HG02870 (cell line): ENCODE results near the gene LAPTM5.
"Not testable (repeated sequence)": the region's sequence is repeated elsewhere in the genome, so short reads cannot be mapped to it uniquely, and the experiment has no call there.

Experiments used
- ATAC-seq: cut with Tn5 transposase; IDR thresholded peaks from one replicate; pipeline ENCODE4 v1.9.1; 2021; ENCODE audit warnings: mild to moderate bottlenecking, moderate library complexity; ENCODE audit not compliant: unreplicated experiment

LAPTM5 gene

DNA sequence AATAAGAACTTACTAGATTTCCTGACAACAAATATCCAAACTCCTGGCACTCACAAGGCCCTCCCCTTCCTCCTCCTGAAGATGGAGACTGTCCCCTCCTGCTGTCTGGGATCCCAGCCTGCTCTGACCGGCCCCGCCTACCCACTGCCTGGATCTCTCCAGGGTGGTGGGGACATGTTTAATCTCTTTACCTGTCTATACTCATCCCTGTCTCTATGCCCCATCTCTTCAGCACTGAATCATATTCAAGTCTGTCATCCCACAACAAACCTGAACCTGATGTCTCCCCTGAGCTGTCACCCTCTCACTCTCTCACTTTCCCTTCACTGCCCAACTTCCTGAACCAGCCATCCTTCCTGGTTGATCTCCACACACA lies 56.3 kb downstream of the LAPTM5 start:
- ATAC-seq, result no peak

- no peak for ATAC-seq
Measured at GRCh38 chr1:30700528-30701257, 56.9 kb downstream of the LAPTM5 start.

- ATAC-seq, result no peak
Measured at GRCh38 chr1:30699762-30700161, 57.8 kb downstream of the LAPTM5 start.

DNA sequence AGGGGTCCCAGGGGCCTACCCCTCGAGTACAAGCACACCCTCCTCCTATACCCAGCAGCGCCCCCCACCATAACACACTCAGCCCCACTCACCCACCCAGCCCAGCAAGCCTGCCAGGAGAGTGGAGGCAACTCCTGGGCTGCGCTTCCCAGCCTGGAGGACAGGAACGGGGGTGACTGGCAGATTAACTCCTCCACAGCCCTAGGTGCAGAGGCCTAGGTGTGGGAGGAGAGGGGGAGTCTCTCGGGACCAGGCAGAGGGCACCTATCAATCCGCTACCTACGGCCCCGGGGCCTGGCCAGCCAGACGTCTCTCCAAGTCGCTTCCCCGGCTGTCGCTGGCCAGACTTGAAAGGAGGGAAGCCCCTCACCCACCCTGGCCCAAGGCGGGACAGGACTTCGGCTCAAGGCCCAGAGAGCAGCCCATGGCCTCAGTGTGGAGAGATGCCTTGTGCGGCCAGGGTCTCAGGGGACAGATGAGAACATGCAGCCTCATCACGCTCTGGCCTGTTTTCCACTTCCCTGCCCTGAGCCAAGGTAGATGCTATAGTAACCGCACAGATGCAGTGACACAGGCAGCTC lies 59.1 kb downstream of the LAPTM5 start:
- ATAC-seq, result no peak

- ATAC-seq, result peak; percentile 76
Measured at GRCh38 chr1:30697571-30698376, 59.8 kb downstream of the LAPTM5 start.

DNA sequence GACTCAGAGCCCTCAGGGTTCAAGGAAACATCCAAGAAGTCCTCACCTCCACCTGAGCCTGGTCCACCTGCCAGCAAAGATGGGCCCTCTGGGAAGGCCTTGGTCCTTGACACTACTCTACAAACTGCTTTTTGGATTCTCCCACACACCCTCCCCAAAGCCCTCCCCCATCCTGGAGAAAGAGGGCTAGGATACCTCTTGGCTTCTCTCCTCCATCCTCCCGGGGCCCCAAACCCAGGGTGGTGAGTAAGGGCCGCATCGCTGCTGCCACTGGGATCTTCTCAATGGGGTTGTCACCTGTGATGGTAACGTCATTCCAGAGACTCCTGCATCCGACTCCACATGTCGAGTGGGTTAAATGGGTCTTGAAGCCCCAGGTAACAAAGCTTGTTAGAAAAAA lies 60.7 kb downstream of the LAPTM5 start:
- ATAC-seq, result no peak

GRCh38 chr1:30695439-30695841 lies 62.1 kb downstream of the LAPTM5 start:
- no peak for ATAC-seq

DNA sequence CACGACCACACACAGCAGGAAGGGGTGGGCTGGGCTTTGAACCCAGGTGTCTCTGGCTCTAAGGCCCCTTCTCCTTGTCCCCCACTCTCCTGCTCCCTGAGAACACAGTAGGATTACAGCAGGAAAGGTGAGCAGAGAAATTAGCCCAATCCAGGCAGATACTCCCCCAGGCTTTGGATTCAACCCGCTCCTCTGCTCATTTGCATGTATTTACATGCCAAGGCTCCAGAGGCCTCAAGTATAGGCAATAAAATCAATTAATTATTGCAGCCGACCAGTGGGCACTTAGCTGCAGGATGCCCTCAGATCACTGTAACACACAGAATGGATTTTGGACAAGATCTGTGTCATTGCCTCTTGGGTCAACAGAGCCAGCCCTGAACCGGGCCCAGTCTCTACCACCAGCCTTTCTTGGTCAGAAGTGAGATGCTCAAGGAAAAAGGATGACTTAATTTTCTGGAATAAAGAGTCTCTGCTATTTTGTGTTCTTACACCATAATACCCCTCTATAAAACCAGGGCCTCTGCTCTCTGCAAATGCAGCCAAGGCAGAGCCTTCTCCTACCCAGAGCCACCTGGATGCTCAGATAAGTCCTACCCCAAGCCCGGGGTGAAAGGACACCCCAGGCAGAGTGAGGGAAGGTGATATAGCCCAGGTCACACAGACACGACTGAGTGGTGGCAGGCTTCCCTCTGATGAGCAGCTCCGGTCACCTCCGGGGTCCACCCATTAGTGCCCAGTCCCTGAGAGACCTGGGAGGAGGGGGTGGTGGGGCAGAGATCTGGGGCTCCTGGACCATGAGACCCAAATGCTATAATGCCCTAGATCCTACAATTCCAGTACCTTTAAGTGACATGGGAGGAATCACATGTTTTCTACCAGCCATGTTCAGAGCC lies 63.0 kb downstream of the LAPTM5 start:
- no peak for ATAC-seq

GRCh38 chr1:30693822-30694221 lies 63.8 kb downstream of the LAPTM5 start:
- ATAC-seq, result no peak

GRCh38 chr1:30693366-30693765 lies 64.2 kb downstream of the LAPTM5 start:
- ATAC-seq, result no peak

DNA sequence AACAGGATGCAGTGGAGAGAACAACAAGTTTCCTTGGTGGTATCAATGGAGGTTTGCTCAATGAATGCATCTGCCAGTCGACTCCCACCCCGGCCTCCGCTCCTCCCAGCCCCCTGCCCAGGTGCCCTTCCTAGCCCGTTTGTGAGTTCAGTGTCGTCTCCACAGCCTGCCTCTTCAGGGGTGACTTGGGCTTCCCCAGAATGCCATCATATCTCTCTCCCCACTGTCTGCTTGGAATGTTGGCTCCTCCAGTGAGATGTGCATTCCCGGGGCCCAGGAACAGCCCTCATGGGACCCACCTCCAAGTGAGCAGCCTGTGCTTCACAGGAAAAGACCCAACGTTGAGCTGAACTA lies 64.6 kb downstream of the LAPTM5 start:
- no peak for ATAC-seq

- no peak for ATAC-seq
Measured at GRCh38 chr1:30692201-30692947, 65.2 kb downstream of the LAPTM5 start.

- no peak for ATAC-seq
Measured at GRCh38 chr1:30691480-30691879, 66.1 kb downstream of the LAPTM5 start.

DNA sequence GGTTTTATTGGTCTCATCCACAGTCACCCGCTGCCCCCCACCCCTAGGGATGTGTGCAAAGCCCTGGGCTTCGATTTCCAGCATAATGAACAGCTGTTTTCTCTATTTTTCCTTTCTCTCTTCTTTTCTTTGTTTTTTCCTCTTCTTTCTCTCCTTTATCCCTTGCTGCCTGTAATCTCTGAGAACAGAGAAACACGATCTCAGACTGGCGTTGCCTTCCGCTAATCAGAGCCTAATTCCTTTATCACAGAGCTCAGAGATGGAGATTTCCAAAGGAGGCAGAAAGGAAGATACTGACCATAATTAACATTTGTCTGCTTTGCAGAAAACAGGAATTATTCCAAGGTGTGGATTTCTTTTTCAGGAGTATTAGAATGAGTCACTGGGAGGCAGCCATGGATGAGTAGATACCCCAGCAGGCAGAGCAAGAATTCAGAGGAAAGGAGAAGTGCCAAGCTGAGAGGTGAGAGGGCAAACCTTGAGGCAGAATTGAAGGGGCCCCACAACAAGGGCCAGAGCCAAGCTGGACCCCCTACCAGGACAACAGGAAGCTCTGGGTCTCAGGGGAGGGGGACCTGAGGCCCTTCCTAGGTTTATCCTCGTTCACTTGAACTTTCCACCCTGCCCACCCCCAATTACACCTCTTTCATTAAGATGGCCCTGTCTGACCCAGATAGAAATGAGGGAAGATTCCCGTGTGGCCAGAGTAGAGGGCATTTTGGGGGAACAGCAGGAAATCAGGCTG lies 67.5 kb downstream of the LAPTM5 start:
- ATAC-seq, result no peak

DNA sequence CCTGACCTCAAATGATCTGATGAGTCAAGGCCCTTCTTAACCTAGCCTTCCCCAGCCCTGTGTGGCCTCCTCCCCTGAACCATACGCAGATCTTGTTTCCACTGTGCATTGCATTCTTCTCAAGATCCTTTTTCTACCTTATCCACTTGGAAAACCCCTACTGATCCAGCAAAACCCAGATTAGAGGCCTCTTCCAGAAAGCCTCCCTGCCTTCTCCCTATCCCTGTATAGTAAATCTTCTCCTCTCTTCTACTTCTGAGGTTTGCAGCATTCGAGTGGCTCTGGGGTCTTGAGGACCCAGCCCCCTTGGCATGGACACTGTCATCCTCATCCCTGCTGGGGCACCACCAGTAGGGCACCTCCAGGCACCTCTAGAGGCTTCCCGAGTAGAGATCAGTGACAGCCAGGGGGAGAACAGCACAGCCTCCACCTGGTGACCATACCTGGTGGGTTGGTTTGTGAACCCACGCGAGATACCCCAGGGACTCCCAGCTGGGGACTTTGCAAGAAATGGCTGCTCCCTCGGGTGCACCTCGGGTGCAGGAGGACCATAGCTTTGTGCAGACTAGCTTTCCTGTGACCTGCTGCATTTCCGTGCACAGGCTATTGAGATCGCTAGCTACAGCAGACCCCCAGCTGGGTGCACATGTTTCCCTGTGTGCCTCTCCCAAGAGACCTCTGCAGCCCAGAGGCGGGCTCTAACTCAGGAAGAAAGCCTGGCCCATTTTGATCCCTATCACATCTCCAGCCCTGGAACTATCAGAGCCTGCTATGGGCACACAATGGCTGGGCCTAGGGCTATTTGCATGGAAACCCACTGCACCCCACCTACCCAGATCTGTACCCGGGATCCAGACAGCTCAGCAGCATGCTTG lies 68.4 kb downstream of the LAPTM5 start:
- ATAC-seq, result no peak

DNA sequence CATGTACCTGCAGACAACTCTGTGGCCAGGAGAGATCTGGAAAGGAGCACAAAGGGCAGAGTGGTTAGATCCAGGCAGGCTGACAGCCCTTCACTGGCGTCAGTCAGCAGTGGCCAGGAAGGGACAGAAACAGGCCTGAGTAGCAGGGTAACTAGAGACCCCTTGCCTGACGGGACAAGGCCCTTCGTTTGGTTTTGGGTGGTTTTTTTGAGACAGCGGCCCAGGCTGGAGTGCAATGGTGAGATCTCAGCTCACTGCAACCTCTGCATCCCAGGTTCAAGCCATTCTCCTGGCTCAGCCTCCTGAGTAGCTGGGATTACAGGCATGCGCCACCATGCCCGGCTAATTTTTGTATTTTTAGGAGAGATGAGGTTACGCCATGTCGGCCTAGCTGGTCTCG lies 69.1 kb downstream of the LAPTM5 start:
- ATAC-seq, result not testable (repeated sequence)

GRCh38 chr1:30687886-30688285 lies 69.7 kb downstream of the LAPTM5 start:
- no peak for ATAC-seq

- ATAC-seq, result no peak
Measured at GRCh38 chr1:30686236-30686935, 71.2 kb downstream of the LAPTM5 start.
